HG03342 (cell line): Measurements from ENCODE around the gene STXBP5.

Experiments
- ATAC-seq: cut with Tn5 transposase; IDR thresholded peaks from one replicate; pipeline ENCODE4 v1.9.1; 2021; ENCODE audit warnings: mild to moderate bottlenecking, moderate library complexity; ENCODE audit not compliant: unreplicated experiment

Gene STXBP5

DNA sequence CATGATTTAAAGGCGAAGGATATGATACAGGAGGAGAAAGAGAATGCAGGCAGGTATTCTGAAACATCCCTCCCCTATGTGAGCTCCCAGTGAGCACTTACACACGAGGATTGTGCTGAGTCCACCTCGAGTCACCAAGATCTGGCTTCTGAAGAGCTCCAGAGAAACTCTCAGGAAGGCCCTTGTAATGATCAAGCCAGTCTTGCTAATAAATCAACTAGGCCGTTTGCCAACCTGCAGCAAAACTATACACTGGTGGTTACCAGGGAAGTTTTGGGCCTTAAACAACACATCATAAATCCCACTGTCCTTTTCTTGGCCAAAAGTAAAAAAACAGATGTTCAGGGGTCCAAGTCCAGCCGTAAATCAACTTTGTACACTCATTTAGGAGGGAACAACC is 79.2 kb downstream of the STXBP5 start:
- no peak for ATAC-seq

DNA sequence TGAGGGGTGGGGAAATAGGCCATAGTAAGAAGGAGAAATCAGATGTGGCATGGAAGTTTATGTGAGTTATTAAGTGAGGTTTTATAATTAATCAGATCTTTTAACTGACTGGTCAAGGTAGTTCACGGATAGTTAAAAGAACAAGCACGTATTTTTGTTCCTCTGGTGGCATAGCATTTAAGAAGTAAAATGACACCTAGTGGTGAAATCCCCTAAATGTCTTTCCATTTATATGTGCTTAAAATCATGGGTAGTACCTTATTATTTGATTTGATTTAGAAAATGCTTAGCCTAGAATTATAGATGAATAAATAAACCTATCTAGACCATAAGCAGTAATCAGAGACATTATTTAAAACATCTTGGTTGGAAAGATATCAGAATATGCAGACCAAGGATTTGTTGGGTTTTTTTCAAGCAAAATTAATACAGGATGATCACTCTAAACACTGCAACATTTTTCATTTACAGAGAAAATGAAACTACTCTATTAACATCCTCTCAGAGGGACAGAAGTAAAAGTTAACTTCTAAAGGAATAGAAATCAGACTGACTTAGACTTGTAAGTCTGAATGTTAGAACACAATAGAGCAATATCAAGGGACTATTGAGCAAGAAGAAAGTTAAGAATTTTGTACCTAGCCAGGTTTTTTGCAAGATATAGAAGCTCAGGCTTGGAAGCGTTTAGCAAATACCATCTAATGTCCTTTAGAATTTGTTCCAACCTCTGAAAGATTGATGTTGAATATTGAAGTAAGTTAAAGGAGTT is 81.1 kb downstream of the STXBP5 start:
- ATAC-seq, result peak; percentile 71

DNA sequence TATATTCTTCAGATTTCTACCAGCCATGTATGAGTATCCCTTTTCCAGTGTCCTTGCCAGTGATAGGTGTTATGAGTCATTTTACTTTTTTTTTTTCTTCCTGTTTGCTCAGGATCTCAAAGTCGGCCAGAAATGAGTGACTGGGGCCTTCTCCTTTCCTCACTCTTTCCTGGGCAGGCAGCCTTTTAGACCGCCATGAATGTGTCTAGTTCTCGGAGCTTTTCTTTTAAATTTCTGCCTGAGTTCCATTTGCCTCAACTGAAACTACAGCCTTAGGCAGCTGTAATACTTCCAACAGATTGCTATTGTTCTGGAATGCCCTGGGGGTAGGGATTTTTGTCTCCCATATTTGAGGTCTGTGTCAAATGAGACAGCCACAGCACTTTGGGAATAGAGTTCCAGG is 83.7 kb downstream of the STXBP5 start:
- no peak for ATAC-seq

DNA sequence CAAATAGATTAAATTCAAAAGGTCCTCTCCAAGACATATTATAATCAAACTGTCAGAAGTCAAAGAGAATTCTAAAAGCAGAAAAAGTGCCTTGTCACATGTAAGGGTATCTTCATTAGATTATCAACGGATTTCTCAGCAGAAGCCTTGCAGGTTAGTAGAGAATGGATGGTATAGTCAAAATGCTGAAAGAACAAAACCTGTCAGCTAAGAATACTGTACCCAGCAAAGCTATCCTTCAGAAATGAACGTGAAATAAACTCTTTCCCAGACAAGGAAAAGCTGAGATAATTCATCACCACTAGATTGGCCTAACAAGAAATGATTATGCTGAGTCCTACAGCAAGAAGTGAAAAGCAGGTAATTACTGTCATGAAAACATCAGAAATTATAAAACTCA is 92.9 kb downstream of the STXBP5 start:
- no peak for ATAC-seq

DNA sequence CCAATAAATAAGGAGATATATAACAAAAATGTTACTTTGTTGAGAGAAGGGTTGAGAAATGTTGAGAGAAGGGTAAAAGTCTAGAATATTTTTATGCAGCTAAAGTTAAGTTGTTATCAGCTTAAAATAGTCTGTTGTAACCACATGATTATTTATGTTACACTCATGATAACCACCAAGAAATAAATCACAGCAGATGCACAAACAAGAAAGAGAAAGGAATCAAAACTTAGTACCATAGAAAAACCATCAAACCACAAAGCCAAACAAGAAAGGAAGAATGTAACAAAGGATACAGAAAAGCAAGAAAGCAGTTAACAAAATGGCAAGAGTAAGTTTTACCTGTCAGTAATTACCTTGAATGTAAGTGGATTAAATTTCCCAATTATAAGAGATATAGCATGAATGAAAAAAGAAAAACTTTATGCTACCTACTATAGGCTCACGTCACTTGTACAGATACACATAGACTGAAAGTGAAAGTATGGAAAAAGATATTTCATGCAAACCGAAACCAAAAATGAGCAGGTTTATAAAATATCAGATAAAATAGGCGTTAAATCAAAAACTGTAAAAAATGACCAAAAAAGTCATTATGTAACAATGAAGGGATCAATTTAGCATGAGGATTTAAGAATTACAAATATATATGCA is 93.6 kb downstream of the STXBP5 start:
- ATAC-seq, result no peak

DNA sequence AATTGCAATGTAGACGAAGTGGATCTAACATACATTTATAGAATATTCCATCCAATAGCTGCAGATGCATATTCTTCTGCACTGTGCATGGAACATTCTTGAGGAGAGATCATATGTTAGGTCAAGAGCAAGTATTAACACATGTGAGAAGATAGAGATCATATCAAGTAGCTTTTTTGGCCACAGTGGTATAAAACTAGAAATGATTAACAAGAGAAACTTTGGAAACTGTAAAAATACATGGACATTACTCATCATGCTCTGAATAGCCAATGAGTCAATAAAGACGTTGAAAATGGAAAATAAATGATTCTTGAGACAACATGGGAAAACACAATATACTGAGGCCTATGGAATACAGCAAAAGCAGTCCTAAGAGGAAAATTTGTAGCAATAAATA is 94.2 kb downstream of the STXBP5 start:
- no peak for ATAC-seq

DNA sequence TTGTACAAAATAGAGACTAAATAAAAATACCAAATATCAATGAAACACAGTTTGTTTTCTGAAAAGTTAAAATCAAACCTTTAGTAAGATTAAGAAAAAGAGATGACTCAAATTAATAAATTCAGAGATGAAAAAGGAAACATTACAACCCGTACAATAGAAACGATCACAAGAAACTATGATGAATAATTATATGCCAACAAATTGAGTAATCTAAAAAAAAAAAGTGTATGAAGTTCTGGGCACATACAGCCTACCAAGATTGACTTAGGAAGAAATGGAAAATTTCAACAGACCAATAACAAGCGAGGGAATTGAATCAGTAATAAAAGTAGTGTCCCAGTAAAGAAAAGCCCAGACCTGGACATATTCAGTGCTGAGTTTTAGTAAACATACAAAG is 94.8 kb downstream of the STXBP5 start:
- no peak for ATAC-seq

DNA sequence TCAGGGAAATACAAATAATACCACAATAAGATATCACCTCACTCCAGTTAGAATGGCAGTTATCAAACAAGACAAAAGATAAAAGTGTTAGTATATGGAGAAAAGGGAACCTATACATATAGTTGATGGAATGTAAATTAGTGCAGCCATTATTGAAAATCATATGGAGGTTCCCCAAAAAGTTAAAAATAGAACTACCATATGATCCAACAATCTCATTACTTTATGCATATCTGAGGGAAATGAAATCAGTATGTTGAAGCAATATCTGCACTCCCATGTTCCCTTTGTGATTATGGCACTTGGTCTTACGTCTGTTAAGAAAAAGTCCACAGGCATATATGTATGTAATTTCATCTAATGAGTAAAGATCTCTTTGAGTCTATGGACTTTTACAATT is 96.9 kb downstream of the STXBP5 start:
- ATAC-seq, result no peak

DNA sequence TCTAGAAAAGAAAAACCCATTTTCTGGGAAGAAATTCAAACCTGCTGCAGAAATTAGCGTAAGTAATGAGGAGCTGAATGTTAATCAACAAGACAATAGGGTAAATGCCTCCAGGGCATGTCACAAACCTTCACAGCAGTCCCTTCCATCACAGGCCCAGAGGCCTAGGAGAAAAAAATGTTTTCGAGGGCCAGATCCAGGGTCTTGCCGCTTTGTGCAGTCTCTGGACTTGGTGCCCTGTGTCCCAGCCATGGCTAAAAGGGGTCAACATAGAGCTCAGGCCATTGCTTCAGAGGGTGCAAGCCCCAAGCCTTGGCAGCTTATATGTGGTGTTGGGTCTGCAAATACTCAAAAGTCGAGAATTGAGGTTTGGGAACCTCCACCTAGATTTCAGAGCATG is 99.8 kb downstream of the STXBP5 start:
- no peak for ATAC-seq

DNA sequence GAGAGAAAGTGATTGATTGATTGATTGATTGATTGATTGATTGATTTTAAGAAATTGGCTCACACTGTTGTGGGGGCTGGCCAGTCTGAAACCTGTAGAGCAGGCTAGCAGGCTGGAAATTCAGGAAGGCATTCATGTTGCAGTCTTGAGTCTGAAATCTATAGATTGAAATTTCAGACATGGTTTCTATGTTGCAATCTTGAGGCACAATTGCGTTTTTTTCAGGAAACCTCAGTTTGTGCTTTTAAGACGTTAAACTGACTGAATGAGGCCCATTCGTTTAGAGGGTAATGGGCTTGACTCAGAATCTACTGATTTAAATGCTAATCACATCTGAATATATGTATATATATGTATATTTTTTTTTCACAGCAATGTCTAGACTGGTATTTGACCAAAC is 106.3 kb downstream of the STXBP5 start:
- ATAC-seq, result no peak

DNA sequence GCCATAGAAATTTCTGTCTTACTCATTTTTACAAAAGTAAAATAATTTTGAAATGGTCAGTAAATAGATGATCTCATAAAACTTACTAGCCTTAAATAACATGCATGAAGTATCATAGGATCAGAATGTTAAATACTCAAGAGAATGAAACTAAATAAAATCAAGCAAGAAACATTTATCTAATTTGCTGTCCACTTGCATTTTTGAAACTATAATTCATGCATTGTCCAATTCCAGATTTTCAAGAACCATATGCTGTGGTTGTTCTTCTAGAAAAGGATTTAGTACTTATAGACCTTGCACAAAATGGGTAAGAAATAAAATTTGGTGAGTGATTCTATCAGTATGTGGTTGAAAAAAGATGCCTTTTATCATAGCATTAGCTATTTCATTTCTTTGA is 107.0 kb downstream of the STXBP5 start:
- ATAC-seq, result no peak

DNA sequence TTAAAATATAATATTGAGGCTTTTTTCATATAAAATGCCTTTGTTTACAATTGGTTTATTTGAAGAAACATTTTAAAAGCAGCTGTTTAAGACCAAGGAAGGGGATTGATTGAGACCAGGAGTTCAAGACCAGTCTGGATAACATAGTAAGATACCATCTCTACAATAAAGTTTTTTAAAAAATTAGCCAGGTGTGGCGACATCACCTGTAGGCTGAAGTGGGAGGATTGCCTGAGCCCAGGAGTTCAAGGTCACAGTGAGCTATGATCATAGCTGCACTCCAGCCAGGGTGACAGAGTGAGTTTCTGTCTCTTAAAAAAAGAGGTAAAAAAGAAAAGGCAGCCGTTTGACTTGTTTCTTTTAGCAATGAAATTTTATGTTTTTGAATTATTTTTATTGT is 117.0 kb downstream of the STXBP5 start:
- no peak for ATAC-seq

DNA sequence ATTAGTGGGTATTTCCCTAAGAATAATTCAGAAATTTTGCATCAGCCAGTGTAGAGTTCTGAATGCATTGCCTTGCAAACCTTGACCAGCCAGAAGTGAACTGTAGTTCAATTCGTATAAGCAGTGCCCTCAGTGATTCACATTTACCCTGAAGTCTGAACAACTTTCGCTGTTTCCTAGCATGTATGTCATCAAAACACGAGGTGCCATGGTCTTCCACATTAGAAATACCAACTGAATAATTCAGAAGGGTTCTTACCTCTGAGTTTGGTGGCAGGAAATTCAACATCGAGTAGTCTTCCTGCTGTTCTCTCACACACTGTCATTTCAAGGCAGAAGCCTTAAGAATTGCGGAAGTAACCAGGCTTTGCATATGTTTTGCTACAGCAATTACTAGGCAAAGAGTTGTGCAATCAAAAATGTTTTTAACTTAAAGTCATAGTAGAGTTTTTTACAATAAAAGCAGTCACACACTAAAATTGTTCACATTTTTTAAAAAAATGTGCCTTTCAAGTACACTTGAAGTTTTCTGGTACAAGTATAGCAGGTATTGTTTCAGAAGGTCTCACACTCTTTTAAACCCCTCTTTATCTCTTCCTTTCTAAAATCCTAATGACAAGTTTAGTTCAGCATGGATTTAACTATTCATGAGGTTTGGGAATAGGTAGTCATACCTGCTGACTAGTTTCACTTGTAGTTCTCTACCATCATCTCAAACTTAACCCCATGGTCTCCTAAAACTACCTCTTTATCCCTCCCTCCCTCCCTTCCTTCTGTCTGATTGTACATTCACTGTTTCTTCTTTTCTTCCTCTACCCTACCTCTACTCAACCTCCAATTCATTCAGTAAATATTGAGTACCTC is 118.3 kb downstream of the STXBP5 start:
- peak; percentile 99 for ATAC-seq

DNA sequence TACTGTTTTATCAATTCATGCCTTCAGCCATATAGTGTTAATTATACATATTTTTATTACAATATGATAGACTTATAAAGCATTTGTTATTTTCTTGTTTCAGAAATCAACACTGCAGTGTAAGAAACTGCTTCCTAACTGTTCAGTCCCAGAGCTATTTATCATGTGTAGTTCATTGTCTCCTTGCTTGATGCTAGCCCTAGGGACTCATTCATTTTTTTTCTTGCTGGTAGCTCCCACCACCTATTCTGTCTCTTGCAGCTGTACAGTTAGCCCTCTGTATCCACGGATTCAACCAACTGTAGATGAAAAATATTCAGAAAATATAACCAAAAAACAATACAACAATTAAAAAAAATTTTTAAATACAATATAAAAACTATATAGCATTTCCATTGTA is 121.3 kb downstream of the STXBP5 start:
- no peak for ATAC-seq

DNA sequence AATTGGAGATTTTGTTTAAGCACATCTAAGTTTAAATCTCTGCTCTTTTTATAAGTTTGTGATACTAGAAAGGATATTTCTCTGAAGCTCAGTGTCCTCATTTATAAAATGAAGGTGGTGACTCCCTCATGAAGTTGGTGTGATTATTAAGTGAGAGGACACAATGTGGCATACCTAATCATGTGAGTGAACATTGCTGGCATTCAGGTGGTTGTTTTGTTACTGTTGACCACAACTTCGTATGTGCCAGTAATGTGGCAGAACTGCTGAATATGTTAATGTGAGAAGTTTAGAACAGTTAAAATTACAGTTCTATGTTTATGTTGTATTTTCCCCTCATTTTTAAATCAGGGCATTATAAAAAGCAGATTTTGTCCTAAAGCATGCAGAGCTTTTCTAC is 127.2 kb downstream of the STXBP5 start:
- ATAC-seq, result no peak

DNA sequence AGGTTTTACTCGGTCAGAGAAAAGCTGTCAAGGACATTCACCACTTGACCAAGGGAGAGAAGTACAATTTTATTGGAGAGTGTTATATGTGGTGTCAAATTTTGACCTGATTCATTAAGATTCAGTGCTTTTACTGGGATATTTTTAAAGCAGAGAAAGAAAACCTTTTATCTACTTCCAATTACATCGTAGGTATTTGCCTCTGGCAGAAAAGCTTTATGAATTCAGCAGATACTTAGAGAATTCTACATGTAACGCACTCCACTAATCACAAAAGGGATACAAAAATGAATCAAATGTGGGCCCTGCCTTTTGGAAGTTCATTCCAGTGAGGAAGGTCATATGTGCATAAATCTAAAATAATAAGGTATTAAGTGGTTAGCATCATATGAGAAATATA is 133.7 kb downstream of the STXBP5 start:
- no peak for ATAC-seq

DNA sequence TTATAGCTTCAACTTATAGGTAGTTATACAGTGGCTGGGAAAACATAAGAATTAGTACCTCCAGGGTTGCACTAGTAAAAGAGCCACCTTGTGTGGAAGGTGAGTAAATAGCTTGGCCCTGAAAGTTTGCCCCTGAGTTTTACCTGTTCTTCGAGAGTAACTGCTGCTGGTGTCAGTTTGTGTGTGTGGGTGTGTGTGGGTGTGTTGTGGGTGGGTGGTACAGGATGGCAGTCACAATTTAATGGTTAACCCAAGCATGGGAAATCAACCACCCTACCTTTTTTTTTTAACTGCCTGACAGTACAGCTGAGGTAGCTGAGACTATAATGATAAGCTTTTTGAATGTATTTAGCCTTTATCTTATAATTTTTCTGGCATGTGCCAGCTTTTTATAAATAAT is 137.3 kb downstream of the STXBP5 start:
- ATAC-seq, result no peak

DNA sequence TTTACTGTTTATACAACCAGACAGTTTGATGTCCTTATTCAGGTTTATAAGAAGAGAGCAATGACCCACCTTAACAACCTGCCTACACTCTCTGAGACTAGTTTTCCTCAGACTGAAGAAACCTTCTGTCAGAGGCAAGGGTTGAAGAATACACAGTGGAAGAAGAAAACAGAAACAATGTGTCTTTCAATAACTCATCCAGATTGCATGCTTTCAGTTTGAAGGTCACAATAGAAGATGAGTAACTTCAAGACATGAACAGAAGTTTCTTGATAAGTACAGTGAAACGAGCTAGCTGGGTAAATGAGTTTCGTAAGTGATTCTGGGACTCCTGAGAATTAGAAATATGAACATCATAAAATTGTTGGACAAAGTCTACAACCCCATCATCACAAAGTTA is 141.7 kb downstream of the STXBP5 start:
- ATAC-seq, result no peak

DNA sequence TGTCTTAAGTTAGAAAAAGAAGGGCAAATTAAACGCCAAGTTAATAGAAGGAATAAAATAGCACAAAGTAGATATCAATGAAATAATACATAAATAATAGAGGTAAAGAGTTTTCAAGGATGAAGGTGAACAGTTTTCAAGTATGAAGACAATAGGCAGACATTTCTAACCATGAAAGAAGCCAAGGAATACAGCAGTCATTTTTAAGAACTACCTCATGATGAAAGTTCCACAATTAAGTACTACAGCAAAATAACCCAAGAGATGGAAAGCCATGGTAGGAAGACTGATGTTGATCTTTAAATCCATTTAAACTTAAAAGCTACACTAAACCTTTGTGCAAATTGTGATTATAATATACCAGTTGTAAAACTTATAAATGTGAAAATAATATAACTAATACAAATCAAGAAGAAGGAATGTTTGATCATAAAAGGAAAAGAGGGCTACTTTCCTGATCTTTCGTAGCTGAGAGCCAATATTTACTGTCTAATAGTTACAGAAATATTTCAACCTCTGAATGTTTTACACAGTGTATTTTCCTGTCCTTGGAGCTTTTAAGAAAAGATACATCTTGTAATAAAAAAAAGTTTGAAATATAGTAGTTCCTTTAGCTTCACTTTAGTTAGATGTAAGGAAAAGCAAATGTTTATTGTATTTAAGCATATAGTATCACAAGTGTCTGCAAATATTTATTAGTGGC is 143.1 kb downstream of the STXBP5 start:
- ATAC-seq, result no peak

DNA sequence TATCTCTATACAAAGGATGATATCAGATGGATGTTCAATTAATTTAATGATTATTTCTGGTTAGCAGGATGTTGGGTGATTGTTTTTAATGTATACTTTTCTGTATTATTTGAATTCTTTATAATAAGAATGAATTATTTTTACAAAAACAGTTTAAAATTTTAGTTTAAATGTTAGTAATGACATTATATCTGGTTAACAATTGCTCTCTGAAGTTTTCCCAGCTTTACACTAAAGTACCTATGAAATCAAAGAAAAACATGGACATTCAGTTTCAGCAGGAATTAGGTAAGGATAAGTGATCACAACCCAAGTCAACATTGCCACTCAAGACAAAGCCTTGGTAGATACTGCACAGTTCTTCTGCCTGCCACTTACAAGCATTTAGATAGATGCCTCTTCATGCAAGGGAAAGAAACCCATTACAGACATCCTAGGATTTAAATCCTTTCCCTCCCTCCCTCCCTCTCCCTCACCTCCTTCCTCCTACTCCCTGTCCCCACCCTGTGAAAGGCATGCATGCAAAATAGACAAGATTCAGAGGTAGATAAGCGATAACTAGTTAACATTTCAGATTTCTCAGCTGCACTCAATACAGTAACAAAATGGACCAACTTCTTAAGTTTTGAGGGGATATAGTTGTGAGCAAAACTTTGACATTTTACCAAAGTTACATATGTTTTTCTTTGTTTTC is 143.8 kb downstream of the STXBP5 start:
- no peak for ATAC-seq
